Activated naive CD8-positive, alpha-beta T cell treated with anti-CD3 and anti-CD28 coated beads, Interleukin-2, amount 50 U/mL, for 16 hours (primary cell): ENCODE results near the gene CARNS1.

Experiments
- DNase-seq: peaks from one replicate; pipeline ENCODE4 v3.0.0-alpha.2; 2020; ENCODE audit warnings: low read depth, low spot score

CARNS1 gene

GRCh38 chr11:67428052-67429001 lies 12.8 kb downstream of the CARNS1 start, which contains the start of gene RPS6KB2:
Gene RPS6KB2, plus strand, starts transcription at chr11:67428494. Its CDS starts 52 bp downstream, at chr11:67428546.
- DNase-seq = peak; percentile 99

- no peak for DNase-seq
Observed at GRCh38 chr11:67429038-67429668, 13.7 kb downstream of the CARNS1 start.

- no peak for DNase-seq
Observed at GRCh38 chr11:67429722-67430121, 14.2 kb downstream of the CARNS1 start.

- DNase-seq = no peak
Observed at GRCh38 chr11:67431346-67432249, 16.1 kb downstream of the CARNS1 start.

- DNase-seq = no peak
Observed at GRCh38 chr11:67432655-67433349, 17.3 kb downstream of the CARNS1 start.

- DNase-seq = no peak
Observed at GRCh38 chr11:67433536-67434394, 18.3 kb downstream of the CARNS1 start.

- DNase-seq = no peak
Observed at GRCh38 chr11:67434395-67434881, 19.0 kb downstream of the CARNS1 start.

GRCh38 chr11:67435031-67435726 lies 19.7 kb downstream of the CARNS1 start:
- no peak for DNase-seq

- DNase-seq = no peak
Observed at GRCh38 chr11:67435727-67436458, 20.4 kb downstream of the CARNS1 start.

- DNase-seq = peak; percentile 44
Observed at GRCh38 chr11:67436459-67437081, 21.1 kb downstream of the CARNS1 start.

- peak; percentile 44 for DNase-seq
Observed at GRCh38 chr11:67437082-67437808, 21.8 kb downstream of the CARNS1 start, which contains the start of gene PTPRCAP. Gene PTPRCAP, minus strand, starts transcription at chr11:67437682. Its CDS starts 63 bp downstream, at chr11:67437619.

GRCh38 chr11:67437809-67438157 lies 22.3 kb downstream of the CARNS1 start:
- DNase-seq = no peak

GRCh38 chr11:67438158-67438902 lies 22.9 kb downstream of the CARNS1 start:
- peak; percentile 59 for DNase-seq

GRCh38 chr11:67439321-67440228 lies 24.1 kb downstream of the CARNS1 start:
- no peak for DNase-seq

GRCh38 chr11:67440229-67441097 lies 25.0 kb downstream of the CARNS1 start:
- DNase-seq = no peak
